ENCODE results near the gene CPN2. TPM values are rescaled to one million over a fixed set of nuclear protein-coding genes. Genes with fewer than 3 reads are reported as not detected.

CPN2 gene
- total and polyA plus RNA-seq, 2 experiments from 2014 or later, result 0.10 to 0.14 TPM

DNA sequence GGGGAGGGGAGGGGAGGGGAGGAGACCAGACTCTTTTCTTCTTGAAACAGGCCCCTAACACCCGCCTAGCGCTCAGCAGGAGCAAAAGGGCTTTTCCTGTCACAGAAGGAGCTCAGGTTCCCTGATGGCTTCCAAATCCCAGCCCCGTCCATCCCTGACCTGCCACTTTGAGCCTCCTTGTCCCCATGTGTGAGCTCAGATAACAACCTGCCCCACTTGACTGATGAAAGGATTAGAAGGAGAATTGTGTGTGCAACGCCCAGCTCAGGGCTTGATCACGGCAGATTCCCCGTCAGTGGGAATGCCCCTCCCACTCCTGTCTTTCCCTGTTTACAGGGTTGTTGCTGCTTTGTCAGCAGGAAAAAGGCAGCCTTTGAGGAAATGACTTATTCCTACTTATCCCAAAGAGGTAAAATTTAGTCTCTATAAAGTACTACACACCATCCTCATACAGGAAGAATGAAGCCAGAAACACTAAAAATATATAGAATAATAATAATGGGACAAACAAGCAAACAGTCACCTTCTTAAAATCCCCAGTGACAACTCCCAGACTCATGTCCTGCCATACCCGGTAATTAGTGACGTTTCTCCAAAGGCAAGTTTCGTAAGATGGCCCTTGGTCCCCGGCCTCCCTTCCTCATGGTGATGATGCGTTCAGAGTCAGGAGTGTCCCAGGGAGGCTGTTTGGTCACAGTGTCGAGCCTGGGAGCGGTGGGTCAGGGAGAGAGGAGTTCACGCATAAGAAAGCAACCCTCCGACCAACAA, 24.5 kb upstream of the CPN2 start (continued):
- TF ChIP-seq CREB1 (CRISPR knock-in tag; IDR thresholded peaks at IDR 0.05; ENCODE audit: low read depth) (no peak), EZH2phosphoT487 (IDR thresholded peaks at IDR 0.05; ENCODE audit: unreplicated experiment) (no peak), ZNF114 (CRISPR knock-in tag; IDR thresholded peaks at IDR 0.05) (no peak)

DNA sequence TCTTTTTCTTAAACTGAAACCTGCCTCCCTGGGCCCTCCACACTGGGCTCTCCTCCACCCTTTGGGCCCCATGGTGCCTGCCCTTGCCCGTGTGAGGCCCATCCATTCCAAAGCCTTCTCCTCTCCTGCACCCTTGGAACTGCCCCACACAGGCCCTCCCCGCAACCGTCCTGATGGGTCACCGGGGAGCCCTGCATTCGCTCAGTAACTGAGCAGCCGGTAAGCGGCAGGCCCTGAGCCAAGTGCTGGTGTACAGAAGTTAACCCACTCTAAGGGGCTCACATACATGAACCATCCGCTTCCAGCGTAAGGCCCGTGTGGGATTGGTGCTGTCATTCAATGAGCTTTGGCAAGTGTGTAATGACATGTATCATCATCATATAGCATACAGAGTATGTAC, 23.8 kb upstream of the CPN2 start:
- DNase-seq (ENCODE audit: low spot score) (no peak), ATAC-seq (peak; percentile 54)
- no peak overlapping the region for H3K27ac Mint-ChIP-seq
- H3K4me2 ChIP-seq, result no peak overlapping the region
- H3K36me3 Mint-ChIP-seq (ENCODE audit: low read depth), result no peaks in the 10 kb centered on the region
- H3K9me3 Mint-ChIP-seq, result no peaks in the 10 kb centered on the region
- no peak overlapping the region for H3K4me3 Mint-ChIP-seq
- H4K20me1 ChIP-seq (replicated peaks; ENCODE audit: insufficient read depth), result no peaks in the 10 kb centered on the region
- H3F3A ChIP-seq (replicated peaks; ENCODE audit: low read depth), result no peaks in the 10 kb centered on the region
- H3K36me3 ChIP-seq (ENCODE audit: insufficient read depth), result no peaks in the 10 kb centered on the region
- H3K9me2 ChIP-seq (ENCODE audit: insufficient read depth), result no peaks in the 10 kb centered on the region
- H3K27ac ChIP-seq (ENCODE audit: low read depth), result no peak overlapping the region
- H3K27me3 Mint-ChIP-seq (ENCODE audit: insufficient read depth, low read depth, poor library complexity), result peaks cover 19% of the 10 kb centered on the region
- H3K27me3 ChIP-seq (ENCODE audit: insufficient read depth), result no peaks in the 10 kb centered on the region
- H2AFZ ChIP-seq, result no peak overlapping the region
- H3K79me2 ChIP-seq (replicated peaks; ENCODE audit: insufficient read depth), result no peaks in the 10 kb centered on the region
- no peak overlapping the region for H3K4me3 ChIP-seq
- H3K4me1 Mint-ChIP-seq, result peaks cover 35% of the 10 kb centered on the region
- H3K4me1 ChIP-seq (ENCODE audit: insufficient read depth), result peaks cover 20% of the 10 kb centered on the region
- TF ChIP-seq CREB1 (CRISPR knock-in tag; IDR thresholded peaks at IDR 0.05; ENCODE audit: low read depth) (no peak), NANOG (IDR thresholded peaks at IDR 0.05; ENCODE audit: borderline replicate concordance) (no peak), JUNB (IDR thresholded peaks at IDR 0.05; ENCODE audit: unreplicated experiment) (no peak), STAT1 (IDR thresholded peaks at IDR 0.05; ENCODE audit: unreplicated experiment) (no peak), POLR2AphosphoS5 (IDR thresholded peaks at IDR 0.05; ENCODE audit: low read depth) (no peak), ZNF331 (CRISPR knock-in tag; IDR thresholded peaks at IDR 0.05; ENCODE audit: low read depth) (no peak), ETS1 (IDR thresholded peaks at IDR 0.05) (no peak), EZH2phosphoT487 (IDR thresholded peaks at IDR 0.05; ENCODE audit: unreplicated experiment) (no peak), EZH2 (IDR thresholded peaks at IDR 0.05; ENCODE audit: low read depth, unreplicated experiment) (no peak)
- TF ChIP-seq, protein P1, sequence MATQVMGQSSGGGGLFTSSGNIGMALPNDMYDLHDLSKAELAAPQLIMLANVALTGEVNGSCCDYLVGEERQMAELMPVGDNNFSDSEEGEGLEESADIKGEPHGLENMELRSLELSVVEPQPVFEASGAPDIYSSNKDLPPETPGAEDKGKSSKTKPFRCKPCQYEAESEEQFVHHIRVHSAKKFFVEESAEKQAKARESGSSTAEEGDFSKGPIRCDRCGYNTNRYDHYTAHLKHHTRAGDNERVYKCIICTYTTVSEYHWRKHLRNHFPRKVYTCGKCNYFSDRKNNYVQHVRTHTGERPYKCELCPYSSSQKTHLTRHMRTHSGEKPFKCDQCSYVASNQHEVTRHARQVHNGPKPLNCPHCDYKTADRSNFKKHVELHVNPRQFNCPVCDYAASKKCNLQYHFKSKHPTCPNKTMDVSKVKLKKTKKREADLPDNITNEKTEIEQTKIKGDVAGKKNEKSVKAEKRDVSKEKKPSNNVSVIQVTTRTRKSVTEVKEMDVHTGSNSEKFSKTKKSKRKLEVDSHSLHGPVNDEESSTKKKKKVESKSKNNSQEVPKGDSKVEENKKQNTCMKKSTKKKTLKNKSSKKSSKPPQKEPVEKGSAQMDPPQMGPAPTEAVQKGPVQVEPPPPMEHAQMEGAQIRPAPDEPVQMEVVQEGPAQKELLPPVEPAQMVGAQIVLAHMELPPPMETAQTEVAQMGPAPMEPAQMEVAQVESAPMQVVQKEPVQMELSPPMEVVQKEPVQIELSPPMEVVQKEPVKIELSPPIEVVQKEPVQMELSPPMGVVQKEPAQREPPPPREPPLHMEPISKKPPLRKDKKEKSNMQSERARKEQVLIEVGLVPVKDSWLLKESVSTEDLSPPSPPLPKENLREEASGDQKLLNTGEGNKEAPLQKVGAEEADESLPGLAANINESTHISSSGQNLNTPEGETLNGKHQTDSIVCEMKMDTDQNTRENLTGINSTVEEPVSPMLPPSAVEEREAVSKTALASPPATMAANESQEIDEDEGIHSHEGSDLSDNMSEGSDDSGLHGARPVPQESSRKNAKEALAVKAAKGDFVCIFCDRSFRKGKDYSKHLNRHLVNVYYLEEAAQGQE (IDR thresholded peaks at IDR 0.05; ENCODE audit: unreplicated experiment), result no peak
- TF ChIP-seq, protein P2, sequence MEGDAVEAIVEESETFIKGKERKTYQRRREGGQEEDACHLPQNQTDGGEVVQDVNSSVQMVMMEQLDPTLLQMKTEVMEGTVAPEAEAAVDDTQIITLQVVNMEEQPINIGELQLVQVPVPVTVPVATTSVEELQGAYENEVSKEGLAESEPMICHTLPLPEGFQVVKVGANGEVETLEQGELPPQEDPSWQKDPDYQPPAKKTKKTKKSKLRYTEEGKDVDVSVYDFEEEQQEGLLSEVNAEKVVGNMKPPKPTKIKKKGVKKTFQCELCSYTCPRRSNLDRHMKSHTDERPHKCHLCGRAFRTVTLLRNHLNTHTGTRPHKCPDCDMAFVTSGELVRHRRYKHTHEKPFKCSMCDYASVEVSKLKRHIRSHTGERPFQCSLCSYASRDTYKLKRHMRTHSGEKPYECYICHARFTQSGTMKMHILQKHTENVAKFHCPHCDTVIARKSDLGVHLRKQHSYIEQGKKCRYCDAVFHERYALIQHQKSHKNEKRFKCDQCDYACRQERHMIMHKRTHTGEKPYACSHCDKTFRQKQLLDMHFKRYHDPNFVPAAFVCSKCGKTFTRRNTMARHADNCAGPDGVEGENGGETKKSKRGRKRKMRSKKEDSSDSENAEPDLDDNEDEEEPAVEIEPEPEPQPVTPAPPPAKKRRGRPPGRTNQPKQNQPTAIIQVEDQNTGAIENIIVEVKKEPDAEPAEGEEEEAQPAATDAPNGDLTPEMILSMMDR (conservative IDR thresholded peaks at IDR 0.05; ENCODE audit: low read depth in 2 of 2), result no peak

Measured in GM23338 (cell line).